Measurements from ENCODE around the gene PDZD8.
"Not testable (repeated sequence)": the region's sequence is repeated elsewhere in the genome, so short reads cannot be mapped to it uniquely, and the experiment has no call there.

The PDZD8 gene

GRCh38 chr10:117313641-117314040 is 61.6 kb downstream of the PDZD8 start (continued):
- no peak for TF ChIP-seq TSHZ2 (CRISPR knock-in tag; IDR thresholded peaks at IDR 0.05)

GRCh38 chr10:117312430-117312829 is 62.8 kb downstream of the PDZD8 start:
- no peak for TF ChIP-seq GLIS3 (CRISPR knock-in tag; IDR thresholded peaks at IDR 0.05)
- TF ChIP-seq BACH2 (CRISPR knock-in tag; IDR thresholded peaks at IDR 0.05; ENCODE audit: borderline replicate concordance) = no peak
- no peak for TF ChIP-seq OSR1 (CRISPR knock-in tag; IDR thresholded peaks at IDR 0.05)
- TF ChIP-seq CREB5 (CRISPR knock-in tag; IDR thresholded peaks at IDR 0.05; ENCODE audit: low read depth) = no peak
- TF ChIP-seq TSHZ2 (CRISPR knock-in tag; IDR thresholded peaks at IDR 0.05) = no peak
- TF ChIP-seq ZC3H10 (CRISPR knock-in tag; IDR thresholded peaks at IDR 0.05) = no peak
- ATAC-seq = no peak

GRCh38 chr10:117311261-117311660 is 64.0 kb downstream of the PDZD8 start:
- TF ChIP-seq TCF4 (CRISPR knock-in tag; IDR thresholded peaks at IDR 0.05; ENCODE audit: borderline replicate concordance) (no peak), SNAI2 (CRISPR knock-in tag; IDR thresholded peaks at IDR 0.05) (no peak), ZC3H10 (CRISPR knock-in tag; IDR thresholded peaks at IDR 0.05) (no peak), ZFP30 (CRISPR knock-in tag; IDR thresholded peaks at IDR 0.05) (no peak), CREB5 (CRISPR knock-in tag; IDR thresholded peaks at IDR 0.05; ENCODE audit: low read depth) (no peak), BACH2 (CRISPR knock-in tag; IDR thresholded peaks at IDR 0.05; ENCODE audit: borderline replicate concordance) (no peak), ARNTL (CRISPR knock-in tag; IDR thresholded peaks at IDR 0.05; ENCODE audit: borderline replicate concordance, low read depth) (no peak), ZFP3 (CRISPR knock-in tag; IDR thresholded peaks at IDR 0.05) (no peak), ISL1 (CRISPR knock-in tag; IDR thresholded peaks at IDR 0.05) (no peak), POU6F1 (CRISPR knock-in tag; IDR thresholded peaks at IDR 0.05; ENCODE audit: borderline replicate concordance, low read depth) (no peak), ZNF70 (CRISPR knock-in tag; IDR thresholded peaks at IDR 0.05) (no peak), ZNF8 (CRISPR knock-in tag; IDR thresholded peaks at IDR 0.05) (no peak)
- ATAC-seq = no peak

GRCh38 chr10:117306674-117307073 is 68.6 kb downstream of the PDZD8 start:
- no peak for TF ChIP-seq TOX (CRISPR knock-in tag; IDR thresholded peaks at IDR 0.05; ENCODE audit: borderline replicate concordance)
- ATAC-seq = no peak

- ATAC-seq = not testable (repeated sequence)
These were observed 71.8 kb downstream of the PDZD8 start for GRCh38 chr10:117303451-117303850.
